Measurements from ENCODE around the gene BICD2. TPM values are rescaled to one million over a fixed set of nuclear protein-coding genes. Genes with fewer than 3 reads are reported as not detected.

Gene BICD2
- total and polyA plus RNA-seq, 2 of the 13 experiments (the other 11 are each of a cell fraction or from before 2014, with no cell fraction given): 5.1 to 17.4 TPM

DNA sequence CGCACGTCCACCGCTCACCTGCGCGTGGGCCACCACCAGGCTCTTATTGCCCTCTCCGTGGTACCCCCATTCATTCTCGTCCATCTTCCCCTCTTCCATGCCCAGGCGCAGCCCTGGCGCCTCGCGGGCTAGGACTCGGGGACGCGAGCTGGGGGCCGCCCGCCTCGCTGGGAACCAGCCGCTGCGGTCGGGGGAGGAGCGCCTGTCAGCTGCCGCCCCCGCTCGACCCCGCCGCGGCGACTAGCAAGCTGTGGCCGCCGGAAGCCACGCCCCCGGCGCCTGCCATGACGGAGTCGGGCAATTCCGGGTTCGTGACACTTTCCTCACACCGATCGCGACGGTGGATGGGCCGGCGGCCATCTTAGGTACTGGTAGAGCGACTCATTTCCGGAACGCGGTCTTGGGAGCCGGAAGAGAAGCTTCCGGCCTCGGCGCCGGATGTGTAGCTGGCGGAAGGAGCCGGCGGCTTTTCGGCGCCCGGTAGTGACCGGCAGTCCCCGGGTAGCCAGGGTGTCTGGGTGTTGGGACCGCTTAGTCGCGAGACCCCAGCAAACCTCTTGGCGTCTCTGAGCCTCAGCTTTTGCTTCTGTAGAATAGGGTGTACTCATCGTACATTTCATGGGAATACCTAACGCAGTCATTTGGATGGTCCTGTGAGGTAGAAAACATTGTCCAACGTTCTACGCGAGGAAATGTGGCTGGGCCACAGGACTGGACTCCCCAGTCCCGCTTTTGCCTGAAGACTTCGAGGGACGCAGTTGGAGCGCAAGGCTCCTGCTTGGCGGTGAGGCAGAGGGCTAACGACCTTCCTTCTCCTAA is 94.5 kb downstream of the BICD2 start, which contains the start of gene IPPK (continued):
- TF ChIP-seq NCOA1 (CRISPR knock-in tag; IDR thresholded peaks at IDR 0.05) (no peak), RBM22 (optimal IDR thresholded peaks at IDR 0.05; ENCODE audit: low read length) (no peak), SIN3A (IDR thresholded peaks at IDR 0.05; ENCODE audit: borderline replicate concordance, low read depth, low read length) (peak; percentile 86; the same call in 1 of the 2 replicates), BCL6 (CRISPR knock-in tag; IDR thresholded peaks at IDR 0.05) (no peak), TSC22D2 (CRISPR knock-in tag; IDR thresholded peaks at IDR 0.05; ENCODE audit: borderline replicate concordance) (no peak; the same call in 1 of the 2 replicates), ZSCAN21 (CRISPR knock-in tag; IDR thresholded peaks at IDR 0.05; ENCODE audit: borderline replicate concordance) (no peak), SATB2 (CRISPR knock-in tag; IDR thresholded peaks at IDR 0.05) (no peak), NCOR1 (IDR thresholded peaks at IDR 0.05; ENCODE audit: borderline replicate concordance, low read length) (peak; percentile 24; the same call in 1 of the 2 replicates), EHMT2 (IDR thresholded peaks at IDR 0.05; ENCODE audit: borderline replicate concordance, low read depth, low read length) (no peak), ZNF124 (CRISPR knock-in tag; IDR thresholded peaks at IDR 0.05) (0 out of 2 replicates have a peak, but pooled peaks have one; percentile 63), TCF7L2 (IDR thresholded peaks at IDR 0.05; ENCODE audit: low read depth, low read length) (no peak)
- TF ChIP-seq, protein P1, sequence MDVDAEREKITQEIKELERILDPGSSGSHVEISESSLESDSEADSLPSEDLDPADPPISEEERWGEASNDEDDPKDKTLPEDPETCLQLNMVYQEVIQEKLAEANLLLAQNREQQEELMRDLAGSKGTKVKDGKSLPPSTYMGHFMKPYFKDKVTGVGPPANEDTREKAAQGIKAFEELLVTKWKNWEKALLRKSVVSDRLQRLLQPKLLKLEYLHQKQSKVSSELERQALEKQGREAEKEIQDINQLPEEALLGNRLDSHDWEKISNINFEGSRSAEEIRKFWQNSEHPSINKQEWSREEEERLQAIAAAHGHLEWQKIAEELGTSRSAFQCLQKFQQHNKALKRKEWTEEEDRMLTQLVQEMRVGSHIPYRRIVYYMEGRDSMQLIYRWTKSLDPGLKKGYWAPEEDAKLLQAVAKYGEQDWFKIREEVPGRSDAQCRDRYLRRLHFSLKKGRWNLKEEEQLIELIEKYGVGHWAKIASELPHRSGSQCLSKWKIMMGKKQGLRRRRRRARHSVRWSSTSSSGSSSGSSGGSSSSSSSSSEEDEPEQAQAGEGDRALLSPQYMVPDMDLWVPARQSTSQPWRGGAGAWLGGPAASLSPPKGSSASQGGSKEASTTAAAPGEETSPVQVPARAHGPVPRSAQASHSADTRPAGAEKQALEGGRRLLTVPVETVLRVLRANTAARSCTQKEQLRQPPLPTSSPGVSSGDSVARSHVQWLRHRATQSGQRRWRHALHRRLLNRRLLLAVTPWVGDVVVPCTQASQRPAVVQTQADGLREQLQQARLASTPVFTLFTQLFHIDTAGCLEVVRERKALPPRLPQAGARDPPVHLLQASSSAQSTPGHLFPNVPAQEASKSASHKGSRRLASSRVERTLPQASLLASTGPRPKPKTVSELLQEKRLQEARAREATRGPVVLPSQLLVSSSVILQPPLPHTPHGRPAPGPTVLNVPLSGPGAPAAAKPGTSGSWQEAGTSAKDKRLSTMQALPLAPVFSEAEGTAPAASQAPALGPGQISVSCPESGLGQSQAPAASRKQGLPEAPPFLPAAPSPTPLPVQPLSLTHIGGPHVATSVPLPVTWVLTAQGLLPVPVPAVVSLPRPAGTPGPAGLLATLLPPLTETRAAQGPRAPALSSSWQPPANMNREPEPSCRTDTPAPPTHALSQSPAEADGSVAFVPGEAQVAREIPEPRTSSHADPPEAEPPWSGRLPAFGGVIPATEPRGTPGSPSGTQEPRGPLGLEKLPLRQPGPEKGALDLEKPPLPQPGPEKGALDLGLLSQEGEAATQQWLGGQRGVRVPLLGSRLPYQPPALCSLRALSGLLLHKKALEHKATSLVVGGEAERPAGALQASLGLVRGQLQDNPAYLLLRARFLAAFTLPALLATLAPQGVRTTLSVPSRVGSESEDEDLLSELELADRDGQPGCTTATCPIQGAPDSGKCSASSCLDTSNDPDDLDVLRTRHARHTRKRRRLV (CRISPR knock-in tag; IDR thresholded peaks at IDR 0.05): no peak; the same call in 1 of the 2 replicates
- TF ChIP-seq, protein P2, sequence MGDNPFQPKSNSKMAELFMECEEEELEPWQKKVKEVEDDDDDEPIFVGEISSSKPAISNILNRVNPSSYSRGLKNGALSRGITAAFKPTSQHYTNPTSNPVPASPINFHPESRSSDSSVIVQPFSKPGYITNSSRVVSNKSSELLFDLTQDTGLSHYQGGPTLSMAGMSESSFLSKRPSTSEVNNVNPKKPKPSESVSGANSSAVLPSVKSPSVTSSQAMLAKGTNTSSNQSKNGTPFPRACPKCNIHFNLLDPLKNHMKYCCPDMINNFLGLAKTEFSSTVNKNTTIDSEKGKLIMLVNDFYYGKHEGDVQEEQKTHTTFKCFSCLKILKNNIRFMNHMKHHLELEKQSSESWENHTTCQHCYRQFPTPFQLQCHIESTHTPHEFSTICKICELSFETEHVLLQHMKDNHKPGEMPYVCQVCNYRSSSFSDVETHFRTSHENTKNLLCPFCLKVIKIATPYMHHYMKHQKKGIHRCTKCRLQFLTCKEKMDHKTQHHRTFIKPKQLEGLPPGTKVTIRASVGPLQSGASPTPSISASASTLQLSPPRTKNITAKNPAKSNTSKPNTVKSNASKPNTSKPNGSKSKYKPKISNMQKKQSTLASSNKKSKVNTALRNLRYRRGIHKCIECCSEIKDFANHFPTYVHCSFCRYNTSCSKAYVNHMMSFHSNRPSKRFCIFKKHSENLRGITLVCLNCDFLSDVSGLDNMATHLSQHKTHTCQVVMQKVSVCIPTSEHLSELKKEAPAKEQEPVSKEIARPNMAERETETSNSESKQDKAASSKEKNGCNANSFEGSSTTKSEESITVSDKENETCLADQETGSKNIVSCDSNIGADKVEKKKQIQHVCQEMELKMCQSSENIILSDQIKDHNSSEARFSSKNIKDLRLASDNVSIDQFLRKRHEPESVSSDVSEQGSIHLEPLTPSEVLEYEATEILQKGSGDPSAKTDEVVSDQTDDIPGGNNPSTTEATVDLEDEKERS (CRISPR knock-in tag; IDR thresholded peaks at IDR 0.05): no peak
- TF ChIP-seq, protein P3, sequence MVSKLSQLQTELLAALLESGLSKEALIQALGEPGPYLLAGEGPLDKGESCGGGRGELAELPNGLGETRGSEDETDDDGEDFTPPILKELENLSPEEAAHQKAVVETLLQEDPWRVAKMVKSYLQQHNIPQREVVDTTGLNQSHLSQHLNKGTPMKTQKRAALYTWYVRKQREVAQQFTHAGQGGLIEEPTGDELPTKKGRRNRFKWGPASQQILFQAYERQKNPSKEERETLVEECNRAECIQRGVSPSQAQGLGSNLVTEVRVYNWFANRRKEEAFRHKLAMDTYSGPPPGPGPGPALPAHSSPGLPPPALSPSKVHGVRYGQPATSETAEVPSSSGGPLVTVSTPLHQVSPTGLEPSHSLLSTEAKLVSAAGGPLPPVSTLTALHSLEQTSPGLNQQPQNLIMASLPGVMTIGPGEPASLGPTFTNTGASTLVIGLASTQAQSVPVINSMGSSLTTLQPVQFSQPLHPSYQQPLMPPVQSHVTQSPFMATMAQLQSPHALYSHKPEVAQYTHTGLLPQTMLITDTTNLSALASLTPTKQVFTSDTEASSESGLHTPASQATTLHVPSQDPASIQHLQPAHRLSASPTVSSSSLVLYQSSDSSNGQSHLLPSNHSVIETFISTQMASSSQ (IDR thresholded peaks at IDR 0.05; ENCODE audit: low read depth): no peak
- TF ChIP-seq, protein P3 (CRISPR knock-in tag; IDR thresholded peaks at IDR 0.05; ENCODE audit: borderline replicate concordance): peak; percentile 60; the same call in 1 of the 2 replicates
- TF ChIP-seq, protein P4, sequence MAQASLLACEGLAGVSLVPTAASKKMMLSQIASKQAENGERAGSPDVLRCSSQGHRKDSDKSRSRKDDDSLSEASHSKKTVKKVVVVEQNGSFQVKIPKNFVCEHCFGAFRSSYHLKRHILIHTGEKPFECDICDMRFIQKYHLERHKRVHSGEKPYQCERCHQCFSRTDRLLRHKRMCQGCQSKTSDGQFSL (CRISPR knock-in tag; IDR thresholded peaks at IDR 0.05): no peak

Measured in HepG2 (cell line).